Activated naive CD4-positive, alpha-beta T cell treated with anti-CD3 and anti-CD28 coated beads for 36 hours (primary cell): ENCODE measurements around the gene TMEM121. TPM values are rescaled to one million over a fixed set of nuclear protein-coding genes. Genes with fewer than 3 reads are reported as not detected.
"Not testable (repeated sequence)": the region's sequence is repeated elsewhere in the genome, so short reads cannot be mapped to it uniquely, and the experiment has no call there.

ENCODE experiments used
- CTCF ChIA-PET: fragments of 350-600 bp; sonication (Branson Sonifier 250); formaldehyde crosslinking; loops from one replicate; lab custom pipeline; 2021; ENCODE audit warnings: antibody characterized with exemption; lab: Charles Lee
- DNase-seq: peaks from one replicate; pipeline ENCODE4 v3.0.0-alpha.2; 2020
- H3K27ac Mint-ChIP-seq: one replicate; pipeline ENCODE4 v1.8.0; 2021; ENCODE audit warnings: mild to moderate bottlenecking, mixed read lengths
- H3K27me3 Mint-ChIP-seq: one replicate; pipeline ENCODE4 v1.8.0; 2021; ENCODE audit warnings: low read depth, mixed read lengths
- H3K36me3 Mint-ChIP-seq: one replicate; pipeline ENCODE4 v1.8.0; 2021; ENCODE audit warnings: low read depth, mixed read lengths
- H3K4me1 Mint-ChIP-seq: one replicate; pipeline ENCODE4 v1.8.0; 2021; ENCODE audit warnings: low read depth, mixed read lengths
- H3K4me3 Mint-ChIP-seq: one replicate; pipeline ENCODE4 v1.8.0; 2021; ENCODE audit warnings: mild to moderate bottlenecking, moderate library complexity, mixed read lengths
- H3K9me3 Mint-ChIP-seq: one replicate; pipeline ENCODE4 v1.8.0; 2021; ENCODE audit warnings: mixed read lengths
- intact Hi-C: fragments of 100-400 bp; cut with micrococcal nuclease; formaldehyde crosslinking; loops from one replicate; pipeline ENCODE4 v1.15.1; 2023
- total RNA-seq, 2 experiments: library from RNA; stranded (reverse); gene quantifications; one replicate each; pipeline ENCODE4 v1.2.3, GENCODE V29; 2021

TMEM121 gene
- total RNA-seq, 2 experiments from 2014 or later: 6.5 to 9.3 TPM

GRCh38 chr14:105549481-105549880 lies 23.1 kb downstream of the TMEM121 start:
- H3K4me1 Mint-ChIP-seq: no peaks in the 10 kb centered on the region
- intact Hi-C loops: no loop called here
- CTCF ChIA-PET: interaction anchor here (1.0 to 2.3 kb wide), 3 partner anchors 11 to 14 kb away, joined by 3 to 10 read pairs (median 4); no protein-coding TSS in a partner anchor
- no peak overlapping the region for H3K4me3 Mint-ChIP-seq
- no peak overlapping the region for H3K27ac Mint-ChIP-seq
- no peak for DNase-seq
- H3K27me3 Mint-ChIP-seq: peaks cover 1% of the 10 kb centered on the region
- H3K9me3 Mint-ChIP-seq: peaks cover 4% of the 10 kb centered on the region
- H3K36me3 Mint-ChIP-seq: no peaks in the 10 kb centered on the region

DNA sequence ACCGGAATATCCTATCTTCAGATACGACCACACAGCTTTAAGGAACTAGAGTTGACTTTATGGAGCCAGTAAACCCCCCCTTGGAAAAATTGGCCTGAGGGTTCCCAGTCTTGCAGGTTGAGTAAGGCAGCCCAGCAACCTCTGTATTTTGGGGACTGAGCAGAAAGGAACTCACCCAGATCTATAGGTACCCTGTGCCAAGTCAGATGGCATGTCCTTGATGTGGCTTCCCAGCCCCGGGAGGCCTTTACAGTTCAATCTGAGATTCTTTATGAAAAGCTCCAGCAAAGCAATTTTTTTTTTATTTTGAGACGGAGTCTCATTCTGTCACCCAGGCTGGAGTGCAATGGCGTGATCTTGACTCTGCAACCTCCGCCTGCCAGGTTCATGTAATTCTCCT lies 27.6 kb downstream of the TMEM121 start:
- no peak for DNase-seq
- CTCF ChIA-PET: interaction anchor here (0.6 kb wide), 1 partner anchor 16 kb away, joined by 3 read pairs; no protein-coding TSS in a partner anchor
- Mint-ChIP-seq H3K4me3 (no peak overlapping the region), H3K27me3 (peaks cover 3% of the 10 kb centered on the region), H3K36me3 (no peaks in the 10 kb centered on the region), H3K9me3 (no peaks in the 10 kb centered on the region), H3K27ac (no peak overlapping the region), H3K4me1 (no peaks in the 10 kb centered on the region)
- intact Hi-C loops: loop anchor here (10.0 kb wide), 1 partner anchor 391 kb away; no protein-coding TSS in a partner anchor

DNA sequence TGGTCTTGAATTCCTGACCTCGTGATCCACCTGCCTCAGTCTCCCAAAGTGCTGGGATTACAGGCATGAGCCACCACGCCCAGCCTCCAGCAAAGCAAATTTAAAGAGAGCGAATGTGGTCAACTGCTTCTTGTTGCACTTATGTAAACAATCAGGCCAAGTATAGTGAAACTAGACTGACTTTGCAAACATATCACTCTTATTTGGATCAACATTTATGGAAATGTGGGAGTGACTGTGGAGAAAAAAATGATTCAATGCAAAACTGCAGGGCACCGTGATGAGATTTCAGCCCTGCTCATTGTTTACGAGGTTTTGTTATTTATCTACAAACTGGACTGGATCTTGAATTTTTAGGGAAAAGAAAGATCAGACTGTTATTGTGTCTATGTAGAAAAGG lies 28.1 kb downstream of the TMEM121 start:
- DNase-seq: no peak
- no peak overlapping the region for H3K27ac Mint-ChIP-seq
- H3K27me3 Mint-ChIP-seq: peaks cover 3% of the 10 kb centered on the region
- CTCF ChIA-PET: interaction anchor here (0.6 kb wide), 1 partner anchor 16 kb away, joined by 3 read pairs; no protein-coding TSS in a partner anchor
- no peaks in the 10 kb centered on the region for H3K9me3 Mint-ChIP-seq
- intact Hi-C loops: loop anchor here (10.0 kb wide), 1 partner anchor 390 kb away; no protein-coding TSS in a partner anchor
- no peaks in the 10 kb centered on the region for H3K36me3 Mint-ChIP-seq
- no peaks in the 10 kb centered on the region for H3K4me1 Mint-ChIP-seq
- no peak overlapping the region for H3K4me3 Mint-ChIP-seq

GRCh38 chr14:105557671-105558070 lies 31.3 kb downstream of the TMEM121 start:
- not testable (repeated sequence) for H3K9me3 Mint-ChIP-seq, H3K27me3 Mint-ChIP-seq, DNase-seq, H3K36me3 Mint-ChIP-seq, H3K4me1 Mint-ChIP-seq, H3K4me3 Mint-ChIP-seq, H3K27ac Mint-ChIP-seq
- intact Hi-C loops: loop anchor here (10.0 kb wide), 1 partner anchor 387 kb away; no protein-coding TSS in a partner anchor
- CTCF ChIA-PET: interaction anchor here (1.3 kb wide), 1 partner anchor 45 kb away, joined by 3 read pairs; no protein-coding TSS in a partner anchor

GRCh38 chr14:105558449-105559154 lies 32.2 kb downstream of the TMEM121 start:
- DNase-seq, H3K9me3 Mint-ChIP-seq, H3K27me3 Mint-ChIP-seq, H3K4me1 Mint-ChIP-seq, H3K27ac Mint-ChIP-seq, H3K4me3 Mint-ChIP-seq, H3K36me3 Mint-ChIP-seq: not testable (repeated sequence)
- CTCF ChIA-PET: interaction anchor here (1.3 kb wide), 1 partner anchor 44 kb away, joined by 3 read pairs; no protein-coding TSS in a partner anchor
- intact Hi-C loops: loop anchor here (10.0 kb wide), 1 partner anchor 386 kb away; no protein-coding TSS in a partner anchor

- H3K4me3 Mint-ChIP-seq, H3K27me3 Mint-ChIP-seq, H3K4me1 Mint-ChIP-seq, DNase-seq, H3K27ac Mint-ChIP-seq, H3K36me3 Mint-ChIP-seq, CTCF ChIA-PET, H3K9me3 Mint-ChIP-seq: not testable (repeated sequence)
- intact Hi-C loops: loop anchor here (10.0 kb wide), 1 partner anchor 385 kb away; no protein-coding TSS in a partner anchor
Observed at GRCh38 chr14:105559384-105560047, 33.1 kb downstream of the TMEM121 start.

- DNase-seq, intact Hi-C loops, H3K27ac Mint-ChIP-seq, H3K27me3 Mint-ChIP-seq, H3K36me3 Mint-ChIP-seq, H3K9me3 Mint-ChIP-seq, CTCF ChIA-PET, H3K4me1 Mint-ChIP-seq, H3K4me3 Mint-ChIP-seq: not testable (repeated sequence)
Observed at GRCh38 chr14:105560048-105560669, 33.8 kb downstream of the TMEM121 start.

DNA sequence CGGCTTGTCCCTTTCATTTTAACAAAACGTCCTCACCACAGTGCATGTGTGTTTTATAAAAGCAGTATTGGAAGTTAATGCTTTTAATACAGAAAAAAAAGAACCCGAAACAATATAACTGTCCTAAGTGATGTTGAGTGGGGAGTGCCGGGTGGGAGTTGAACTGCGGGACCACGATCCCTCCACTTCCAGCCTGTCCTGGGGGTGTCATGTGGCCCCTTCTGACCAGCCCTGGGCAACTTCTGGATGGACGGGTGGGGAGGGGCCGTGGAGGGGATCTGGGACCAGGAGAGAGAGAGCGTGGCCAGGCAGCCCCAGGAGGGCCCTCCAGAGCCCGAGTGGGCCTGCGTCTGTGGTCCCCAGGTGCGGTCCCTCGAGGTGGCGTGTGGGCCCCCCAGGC lies 35.0 kb downstream of the TMEM121 start:
- H3K27ac Mint-ChIP-seq, H3K4me3 Mint-ChIP-seq, intact Hi-C loops, H3K9me3 Mint-ChIP-seq, CTCF ChIA-PET, H3K4me1 Mint-ChIP-seq, H3K27me3 Mint-ChIP-seq, DNase-seq, H3K36me3 Mint-ChIP-seq: not testable (repeated sequence)

- CTCF ChIA-PET: no interaction called here
- H3K9me3 Mint-ChIP-seq: no peaks in the 10 kb centered on the region
- H3K4me3 Mint-ChIP-seq: no peak overlapping the region
- peaks cover under 1% of the 10 kb centered on the region for H3K27me3 Mint-ChIP-seq
- no peaks in the 10 kb centered on the region for H3K4me1 Mint-ChIP-seq
- intact Hi-C loops: no loop called here
- H3K27ac Mint-ChIP-seq: no peak overlapping the region
- H3K36me3 Mint-ChIP-seq: no peaks in the 10 kb centered on the region
- no peak for DNase-seq
Observed at GRCh38 chr14:105562713-105563346, 36.4 kb downstream of the TMEM121 start.

- H3K9me3 Mint-ChIP-seq: peaks cover 3% of the 10 kb centered on the region
- H3K4me3 Mint-ChIP-seq: no peak overlapping the region
- H3K27ac Mint-ChIP-seq: no peak overlapping the region
- no peaks in the 10 kb centered on the region for H3K36me3 Mint-ChIP-seq
- CTCF ChIA-PET: no interaction called here
- intact Hi-C loops: no loop called here
- no peaks in the 10 kb centered on the region for H3K27me3 Mint-ChIP-seq
- no peak for DNase-seq
- H3K4me1 Mint-ChIP-seq: no peaks in the 10 kb centered on the region
Observed at GRCh38 chr14:105563347-105563737, 37.0 kb downstream of the TMEM121 start.

DNA sequence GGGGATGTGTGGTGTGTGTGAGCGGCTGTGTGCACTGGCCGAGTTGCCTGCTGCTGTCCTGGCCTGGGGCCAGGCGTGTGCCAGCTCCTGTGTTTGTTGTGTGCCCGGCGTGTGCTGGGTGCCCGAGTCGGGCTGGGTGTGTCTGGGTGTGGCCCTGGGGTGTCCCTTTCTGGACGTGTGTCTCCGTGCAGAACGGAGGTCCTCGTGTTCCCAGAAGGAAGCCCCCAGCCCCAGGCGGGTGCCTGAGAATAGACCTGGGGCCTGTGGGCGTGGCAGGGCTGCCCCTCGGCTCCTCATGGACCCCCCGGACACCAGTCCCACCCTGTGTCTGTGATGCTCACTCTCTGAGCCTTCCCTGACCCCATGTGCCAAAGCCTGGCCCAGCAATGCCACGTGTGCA lies 38.2 kb downstream of the TMEM121 start:
- H3K27ac Mint-ChIP-seq, H3K4me3 Mint-ChIP-seq, H3K36me3 Mint-ChIP-seq, H3K27me3 Mint-ChIP-seq, H3K4me1 Mint-ChIP-seq, intact Hi-C loops, H3K9me3 Mint-ChIP-seq, DNase-seq, CTCF ChIA-PET: not testable (repeated sequence)
